ENCODE data around the gene SLC51A. TPM values are rescaled to one million over a fixed set of nuclear protein-coding genes. Genes with fewer than 3 reads are reported as not detected.

SLC51A gene
- polyA plus RNA-seq, 3 donors, result 10.3 to 10.7 (median 10.4) TPM

DNA sequence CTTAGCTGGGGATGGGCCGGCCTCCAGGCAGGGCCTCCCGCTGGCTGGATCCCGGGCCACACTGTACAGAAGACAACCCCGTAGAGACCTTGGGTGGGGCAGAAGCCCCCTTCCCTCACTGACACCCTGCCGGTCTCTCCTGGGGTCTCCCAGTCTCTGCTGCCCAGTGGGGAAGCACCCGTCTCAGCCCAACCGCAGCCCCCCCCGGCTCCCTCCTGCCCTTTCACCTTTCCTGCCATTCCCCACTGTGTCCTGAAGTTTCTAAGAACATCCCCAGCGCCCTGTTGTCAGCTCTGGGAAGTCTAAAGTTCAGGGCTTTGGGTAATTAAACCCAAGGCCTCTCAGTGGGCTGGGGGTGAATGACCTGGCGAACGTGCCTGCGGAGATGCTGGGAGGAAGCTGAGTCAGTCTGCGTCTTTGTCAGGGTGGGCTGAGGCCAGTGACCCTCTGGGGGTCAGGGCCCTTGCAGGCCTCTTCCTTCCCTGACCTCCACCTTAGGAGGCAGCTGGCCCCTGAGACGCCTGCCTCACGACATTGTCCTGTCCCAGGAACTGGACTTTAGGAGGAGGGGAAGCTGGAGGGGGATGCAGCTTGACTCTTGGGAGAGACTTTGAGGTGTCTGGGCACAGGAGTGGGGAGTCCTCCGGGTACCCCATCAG lies 1.4 kb upstream of the SLC51A start:
- DNase-seq (ENCODE audit: low read depth in 3 of 3, low spot score in 2 of 3), result no peak

DNA sequence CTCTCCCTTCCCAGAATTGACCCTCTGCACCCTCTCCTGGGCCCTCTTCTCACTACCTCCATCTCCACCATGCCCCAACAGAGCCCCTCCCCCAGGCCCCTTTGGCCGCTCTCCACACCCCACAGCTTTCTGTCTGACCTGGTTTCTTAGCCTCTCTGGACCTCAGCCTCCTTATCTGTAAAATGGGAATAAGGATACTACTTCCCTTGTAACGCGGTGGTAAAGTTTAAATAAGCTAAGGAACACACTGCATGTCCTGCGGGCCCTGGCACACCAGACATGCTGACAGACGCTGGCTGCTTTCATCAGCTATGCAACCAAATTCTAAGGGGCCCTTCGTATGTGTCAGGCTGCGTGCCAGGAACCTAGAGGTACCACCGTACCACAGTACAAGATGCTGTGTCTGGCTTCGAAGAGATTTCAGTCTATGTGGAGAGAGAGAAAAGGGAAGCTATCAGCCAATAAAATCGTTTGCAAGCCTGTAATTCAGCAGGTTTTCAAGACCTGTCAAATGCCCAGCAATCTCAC lies 777 bp upstream of the SLC51A start:
- DNase-seq (ENCODE audit: low read depth in 3 of 3, low spot score in 2 of 3), result no peak

DNA sequence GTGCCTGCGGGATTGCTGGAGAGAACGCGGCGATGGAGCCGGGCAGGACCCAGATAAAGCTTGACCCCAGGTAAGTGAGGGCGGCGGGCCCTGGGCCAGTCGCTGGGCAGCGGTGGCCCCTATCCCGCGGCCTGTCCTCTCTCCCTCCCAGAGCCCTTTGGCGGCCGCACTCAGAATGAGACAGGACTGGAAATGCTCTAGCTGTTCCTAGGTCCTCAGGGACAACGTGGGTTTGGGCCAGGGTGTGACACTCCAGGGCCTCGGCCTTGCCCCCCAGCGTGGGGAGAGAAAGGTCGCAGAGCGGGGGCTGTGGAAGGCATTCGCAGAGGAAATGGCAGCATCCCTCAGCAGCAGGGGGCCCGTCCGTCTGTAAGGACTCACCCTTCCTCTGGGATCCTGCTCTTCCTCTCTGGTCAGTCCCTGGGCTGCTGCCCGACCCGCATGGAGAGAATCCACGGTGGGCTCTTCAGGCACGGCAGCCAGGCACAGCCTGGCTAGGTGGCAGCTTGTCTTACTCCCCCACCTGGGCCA lies 412 bp downstream of the SLC51A start:
- no peak for DNase-seq (ENCODE audit: low read depth in 3 of 3, low spot score in 2 of 3)

DNA sequence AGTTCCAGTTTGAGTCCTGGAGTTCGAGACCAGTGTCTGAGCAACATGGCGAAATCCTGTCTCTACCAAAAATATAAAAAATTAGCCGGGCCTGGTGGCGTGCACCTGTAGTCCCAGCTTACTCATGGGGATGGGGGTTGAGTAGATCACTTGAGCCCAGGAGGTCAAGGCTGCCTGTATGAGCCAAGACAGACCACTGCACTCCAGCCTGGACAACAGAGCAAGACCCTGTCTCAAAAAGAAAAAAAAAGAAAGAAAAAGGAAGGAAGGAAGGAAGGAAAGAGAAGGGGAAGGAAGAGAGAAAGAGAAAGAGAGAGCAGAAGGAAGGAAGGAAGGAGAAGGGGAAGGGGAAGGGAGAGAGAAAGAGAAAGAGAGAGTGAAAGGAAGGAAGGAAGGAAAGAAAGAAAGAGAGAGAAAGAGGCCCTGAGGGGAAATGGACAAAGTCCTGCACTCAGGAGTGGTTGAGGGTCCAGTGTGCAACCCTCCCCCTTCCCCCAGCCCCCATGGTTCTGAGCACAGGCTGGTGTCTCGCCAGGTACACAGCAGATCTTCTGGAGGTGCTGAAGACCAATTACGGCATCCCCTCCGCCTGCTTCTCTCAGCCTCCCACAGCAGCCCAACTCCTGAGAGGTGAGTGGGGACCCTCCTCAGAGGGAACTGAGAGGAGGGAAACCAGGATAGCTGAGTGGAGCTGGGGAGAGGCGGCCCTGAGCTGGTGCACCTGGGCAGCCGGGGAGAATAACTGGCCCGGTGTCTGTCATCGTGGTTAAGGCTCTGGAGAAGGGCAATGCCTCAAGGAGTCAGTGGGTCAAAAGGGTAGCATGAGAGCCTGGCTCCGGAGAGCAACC lies 1.2 kb downstream of the SLC51A start:
- no peak for DNase-seq (ENCODE audit: low read depth in 3 of 3, low spot score in 2 of 3)

DNA sequence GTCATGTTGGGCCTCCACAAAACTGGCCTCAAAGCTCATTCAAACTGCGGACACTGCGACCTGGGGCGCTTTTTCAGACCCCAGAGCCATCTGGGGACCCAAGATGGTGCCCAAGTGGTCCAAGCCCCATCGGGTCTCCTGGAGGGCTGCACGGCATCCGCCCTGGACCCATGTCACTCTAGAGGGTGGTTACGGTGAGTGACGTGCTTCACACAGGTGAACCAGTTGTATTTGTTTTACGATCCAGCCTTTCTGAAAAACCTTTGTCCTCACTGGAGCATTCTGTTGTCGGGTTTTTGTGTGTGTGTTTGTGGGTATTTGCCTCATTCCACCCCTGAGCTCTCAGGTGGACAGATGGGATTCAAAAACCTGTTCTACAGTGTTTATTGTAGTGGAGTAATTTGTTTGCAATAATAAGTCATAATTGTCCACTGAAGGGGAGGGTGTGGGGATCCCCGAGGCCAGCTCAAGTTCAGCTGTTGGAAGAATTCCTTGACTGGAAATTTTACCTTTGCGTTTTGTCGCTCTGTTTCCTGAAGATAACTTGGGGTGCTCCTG lies 1.9 kb downstream of the SLC51A start:
- no peak for DNase-seq (ENCODE audit: low read depth in 3 of 3, low spot score in 2 of 3)

DNA sequence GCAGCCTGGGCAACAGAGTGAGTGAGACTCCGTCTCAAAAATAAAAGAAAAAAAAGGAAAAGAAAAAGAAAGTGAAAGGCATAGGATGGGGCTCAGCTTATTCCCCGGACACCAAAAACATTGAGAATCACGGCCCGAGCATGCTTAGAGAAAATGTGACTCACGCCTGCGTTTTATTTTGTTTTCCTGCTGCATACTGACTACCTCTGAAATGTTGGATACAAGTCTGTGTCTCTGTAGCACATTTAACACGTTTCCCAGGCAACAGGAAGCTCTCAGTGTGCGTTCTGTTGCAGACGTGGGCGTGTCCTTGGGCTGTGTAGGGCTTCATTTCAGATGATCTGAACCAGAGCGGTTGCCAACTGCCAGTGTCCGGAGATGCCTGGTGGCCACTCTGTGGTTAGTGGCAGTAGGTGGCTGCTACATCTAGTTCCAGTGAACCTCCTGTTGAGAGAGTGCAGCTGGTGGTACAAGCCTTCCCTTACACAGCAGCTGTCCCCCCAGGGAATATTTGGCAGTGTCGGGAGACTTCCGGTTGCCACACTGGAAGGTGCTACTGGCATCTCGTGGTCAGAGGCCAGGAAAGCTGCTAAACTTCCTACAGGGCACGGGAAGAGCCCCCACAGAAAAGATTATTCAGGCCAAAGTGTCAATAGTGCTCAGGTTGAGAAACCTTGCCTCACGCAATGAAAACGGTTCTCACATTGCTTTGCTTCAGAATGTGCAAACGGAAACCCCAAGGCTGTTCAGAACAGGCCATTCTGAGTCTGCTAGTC lies 3.0 kb downstream of the SLC51A start:
- no peak for DNase-seq (ENCODE audit: low read depth in 3 of 3, low spot score in 2 of 3)

DNA sequence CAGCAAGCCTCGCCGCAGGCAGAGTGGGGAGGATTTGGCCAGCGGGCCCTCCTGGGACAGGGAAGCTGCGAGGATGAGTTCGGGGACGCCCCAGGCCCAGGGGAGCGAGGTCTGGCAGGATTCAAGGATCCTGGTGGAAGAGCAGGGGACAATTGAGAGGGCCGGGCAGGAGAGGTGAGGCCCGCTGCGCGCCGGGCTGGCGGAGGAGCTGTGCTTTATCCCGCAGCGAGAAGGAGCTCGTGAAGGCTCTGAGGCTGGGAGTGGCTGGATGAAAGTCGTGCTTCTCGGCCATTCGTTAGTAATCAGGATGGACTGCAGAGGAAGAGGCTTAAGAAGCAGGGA lies 3.6 kb downstream of the SLC51A start:
- DNase-seq (ENCODE audit: low read depth in 3 of 3, low spot score in 2 of 3), result no peak

DNA sequence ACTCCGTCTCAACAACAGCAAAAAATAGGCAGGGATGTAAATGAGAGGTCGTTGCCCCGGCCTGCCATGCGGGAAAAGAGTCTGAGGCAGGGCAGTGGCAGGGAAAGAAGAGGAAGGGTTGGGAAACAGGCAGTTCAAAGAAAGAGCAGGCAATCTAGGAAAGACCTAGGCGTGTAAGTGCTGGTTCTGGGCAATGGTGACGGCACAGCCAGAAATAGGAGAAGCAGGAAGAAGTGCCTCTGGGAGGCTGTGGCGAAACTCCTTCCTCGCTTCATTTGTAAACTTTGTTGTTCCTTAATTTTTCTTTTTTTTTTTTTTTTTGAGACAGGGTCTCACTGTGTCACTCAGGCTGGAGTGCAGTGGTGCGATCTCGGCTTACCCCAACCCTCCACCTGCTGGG lies 4.3 kb downstream of the SLC51A start:
- DNase-seq (ENCODE audit: low read depth in 3 of 3, low spot score in 2 of 3), result no peak

DNA sequence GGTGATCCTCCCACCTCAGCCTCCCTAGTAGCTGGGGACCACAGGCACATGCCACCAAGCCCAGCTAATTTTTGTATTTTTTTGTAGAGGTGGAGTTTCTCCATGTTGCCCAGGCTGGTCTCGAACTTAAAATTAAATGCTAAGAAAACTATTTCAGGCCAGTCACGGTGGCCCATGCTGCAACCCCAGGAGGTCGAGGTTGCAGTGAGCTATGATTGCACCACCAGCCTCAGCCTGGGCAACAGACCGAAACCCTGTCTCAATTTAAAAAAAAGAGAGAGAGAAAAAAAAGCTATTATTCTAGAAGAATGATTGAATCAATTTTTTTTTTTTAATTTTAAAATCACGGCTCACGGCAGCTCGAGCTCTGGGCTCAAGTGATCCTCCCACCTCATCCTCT lies 4.7 kb downstream of the SLC51A start:
- DNase-seq (ENCODE audit: low read depth in 3 of 3, low spot score in 2 of 3), result no peak

DNA sequence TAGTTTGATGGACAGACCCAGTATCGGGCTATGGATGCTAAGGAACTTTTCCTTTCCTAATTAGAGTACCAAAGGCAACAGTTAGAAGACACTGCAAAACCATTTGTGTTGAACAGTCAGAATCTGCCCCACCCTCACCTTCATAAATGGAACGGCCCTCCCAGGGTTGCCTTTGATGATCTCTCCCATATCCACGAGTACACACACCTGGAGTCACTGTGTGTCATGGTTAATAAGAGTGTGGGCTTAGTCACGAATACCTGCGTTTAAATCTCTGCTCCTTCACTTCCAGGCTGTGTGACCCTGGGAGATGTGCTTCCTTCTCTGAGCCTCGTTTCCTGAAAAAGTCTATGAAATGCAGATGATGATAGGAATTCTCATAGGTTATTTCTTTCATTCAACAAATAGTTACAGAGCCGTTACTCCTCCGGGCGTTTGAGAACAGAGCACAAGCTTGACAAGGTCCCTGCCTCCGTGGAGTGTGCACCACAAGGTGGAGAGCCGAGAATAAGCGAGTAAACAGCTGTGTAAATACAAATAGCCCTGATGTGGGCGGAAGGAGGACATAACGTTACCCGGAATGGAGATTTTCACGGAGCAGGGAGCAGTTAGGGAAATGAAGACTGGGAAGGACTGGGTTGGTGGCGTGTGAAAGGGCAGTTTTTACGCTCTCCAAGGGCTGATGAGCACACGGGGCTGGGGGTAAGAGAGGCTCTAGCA lies 6.7 kb downstream of the SLC51A start:
- no peak for DNase-seq (ENCODE audit: low read depth in 3 of 3, low spot score in 2 of 3)

DNA sequence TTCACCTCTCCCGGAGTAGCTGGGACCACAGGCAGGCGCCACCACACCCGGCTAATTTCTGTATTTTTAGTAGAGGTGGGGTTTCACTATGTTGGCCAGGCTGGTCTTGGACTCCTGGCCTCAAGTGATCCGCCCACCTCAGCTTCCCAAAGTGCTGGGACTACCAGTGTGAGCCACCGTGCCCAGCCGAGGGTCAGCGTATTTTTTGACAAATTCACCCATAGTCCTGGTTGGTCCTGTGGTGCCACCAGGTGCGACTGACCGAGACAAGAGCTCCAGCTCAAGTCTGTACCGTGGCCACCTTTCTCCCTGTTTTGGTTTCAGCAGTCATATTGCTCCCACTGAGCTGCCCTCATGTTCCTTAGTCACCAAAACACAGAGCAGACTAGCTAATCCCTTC lies 8.8 kb downstream of the SLC51A start:
- DNase-seq (ENCODE audit: low read depth in 3 of 3, low spot score in 2 of 3), result no peak

DNA sequence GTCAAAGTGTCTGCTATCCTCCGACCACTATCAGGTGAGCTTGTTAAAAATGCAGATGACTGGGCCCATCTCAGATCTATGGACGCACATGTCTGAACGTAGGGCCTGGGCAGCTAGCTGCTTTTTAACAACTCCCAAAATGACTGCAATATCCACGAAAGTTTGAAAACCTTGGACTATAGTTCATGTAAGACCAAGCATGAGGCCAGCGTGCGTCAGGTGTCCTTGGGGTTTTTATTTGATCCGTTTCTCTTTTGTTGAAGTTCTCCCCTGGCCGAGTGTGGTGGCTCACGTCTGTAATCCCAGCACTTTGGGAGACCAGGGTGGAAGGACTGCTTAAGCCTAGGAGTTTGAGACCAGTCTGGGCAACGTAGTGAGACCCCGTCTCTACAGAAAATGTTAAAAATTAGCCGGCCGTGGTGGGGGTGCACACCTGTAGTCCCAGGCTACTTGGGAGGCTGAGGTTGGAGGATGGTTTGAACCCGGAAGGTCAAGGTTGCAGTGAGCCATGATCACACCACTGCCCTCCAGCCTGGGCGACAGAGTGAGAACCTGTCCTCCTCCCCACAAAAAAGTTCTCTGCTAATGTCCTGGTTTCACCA lies 9.5 kb downstream of the SLC51A start:
- no peak for DNase-seq (ENCODE audit: low read depth in 3 of 3, low spot score in 2 of 3)

DNA sequence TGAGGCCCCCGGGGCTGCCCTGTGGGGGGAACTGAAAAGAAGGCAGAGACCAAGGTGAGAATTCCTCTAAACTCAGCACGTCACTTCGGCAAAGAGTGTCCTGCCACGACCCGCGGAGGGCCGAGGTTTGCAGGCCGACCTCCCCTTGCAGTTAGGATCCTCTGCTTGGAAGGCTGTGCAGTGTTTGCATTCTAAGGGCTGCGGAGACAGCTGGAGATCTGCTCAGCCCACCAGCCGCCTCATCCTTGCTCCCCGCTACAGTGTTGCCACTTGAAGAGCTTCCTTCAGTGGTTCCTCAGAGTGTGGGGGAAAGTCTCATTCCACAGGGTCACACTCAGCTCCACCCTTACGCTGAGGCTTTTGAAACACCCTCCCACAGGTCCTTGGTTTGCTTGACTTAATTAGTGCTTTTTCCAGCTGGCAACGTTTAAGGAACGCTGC lies 10.8 kb downstream of the SLC51A start:
- no peak for DNase-seq (ENCODE audit: low read depth in 3 of 3, low spot score in 2 of 3)

DNA sequence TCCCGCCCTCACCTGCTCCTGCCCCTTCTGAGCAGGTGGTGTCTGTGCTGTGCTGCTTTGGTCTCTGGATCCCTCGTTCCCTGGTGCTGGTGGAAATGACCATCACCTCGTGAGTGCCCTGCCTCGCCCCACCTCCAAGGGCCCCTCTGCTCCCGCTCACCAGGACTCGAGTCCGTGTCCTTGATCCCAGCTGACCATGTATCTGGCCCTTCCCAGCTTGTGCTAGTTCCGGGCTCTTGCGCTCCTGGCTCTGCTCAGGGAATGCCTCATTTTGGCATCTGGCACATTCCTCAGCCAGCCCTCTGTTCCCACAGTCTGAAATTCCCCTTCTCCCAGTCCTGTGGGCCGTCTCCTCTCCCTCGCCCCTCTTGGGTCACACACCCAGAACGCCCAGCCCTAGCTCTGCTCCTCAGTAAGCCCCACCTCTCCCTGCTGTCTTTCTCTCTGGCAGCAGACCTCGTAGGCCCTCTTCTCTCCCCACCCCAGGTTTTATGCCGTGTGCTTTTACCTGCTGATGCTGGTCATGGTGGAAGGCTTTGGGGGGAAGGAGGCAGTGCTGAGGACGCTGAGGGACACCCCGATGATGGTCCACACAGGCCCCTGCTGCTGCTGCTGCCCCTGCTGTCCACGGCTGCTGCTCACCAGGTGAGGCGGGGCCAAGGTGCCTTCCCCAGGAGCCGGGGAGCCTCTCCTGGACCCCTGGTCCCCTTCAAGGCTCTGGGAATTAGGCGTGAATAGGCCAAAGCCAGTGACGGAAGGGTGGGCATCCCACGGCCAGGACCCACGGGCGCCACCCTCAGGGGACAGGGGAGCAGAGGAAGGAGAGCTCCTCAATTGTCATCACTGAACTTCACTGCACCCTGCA lies 11.5 kb downstream of the SLC51A start:
- no peak for DNase-seq (ENCODE audit: low read depth in 3 of 3, low spot score in 2 of 3)

DNA sequence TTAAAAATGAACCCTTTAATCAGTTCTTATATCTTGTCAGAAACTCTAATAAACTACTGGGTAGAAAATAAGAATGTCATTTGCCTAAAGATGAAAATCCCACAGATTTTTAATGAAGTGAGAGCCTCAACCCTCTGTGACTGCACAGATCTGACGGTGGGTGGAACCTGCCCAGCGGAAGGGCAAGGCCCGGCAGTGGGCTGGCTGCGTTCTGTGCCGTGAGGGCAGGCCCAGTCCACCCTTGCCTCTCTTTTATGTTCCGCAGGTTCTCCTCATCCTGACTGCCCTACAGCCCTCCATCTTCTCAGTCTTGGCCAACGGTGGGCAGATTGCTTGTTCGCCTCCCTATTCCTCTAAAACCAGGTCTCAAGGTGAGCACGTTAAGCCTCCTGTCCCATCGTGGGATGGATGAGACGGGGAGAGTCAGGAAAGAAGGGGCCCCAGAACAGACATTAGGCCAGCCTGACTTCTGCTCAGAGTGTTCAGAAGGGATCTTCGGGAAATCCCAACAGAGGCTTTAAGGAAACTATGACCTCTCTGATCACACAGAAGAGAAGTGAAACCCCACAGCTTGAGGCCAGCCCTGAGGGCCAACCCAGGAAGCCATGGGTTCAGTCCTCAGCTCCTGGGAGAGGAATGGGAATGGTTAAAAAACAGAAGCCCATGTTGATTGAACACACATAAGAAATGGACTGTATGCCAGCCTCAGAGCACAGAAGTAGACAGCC lies 16.0 kb downstream of the SLC51A start:
- no peak for DNase-seq (ENCODE audit: low read depth in 3 of 3, low spot score in 2 of 3)

DNA sequence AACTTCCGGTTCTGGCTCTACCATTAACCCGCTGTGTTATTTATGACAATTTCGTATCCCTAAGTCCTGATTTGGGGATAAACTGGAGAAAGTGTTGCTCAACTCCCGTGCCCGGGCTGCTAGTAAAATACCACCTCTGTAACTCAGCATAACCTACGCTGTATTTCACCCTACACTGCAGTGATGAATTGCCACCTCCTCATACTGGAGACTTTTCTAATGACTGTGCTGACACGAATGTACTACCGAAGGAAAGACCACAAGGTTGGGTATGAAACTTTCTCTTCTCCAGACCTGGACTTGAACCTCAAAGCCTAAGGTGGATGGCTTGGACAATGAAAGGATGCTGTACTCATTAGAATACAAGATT lies 16.5 kb downstream of the SLC51A start:
- no peak for DNase-seq (ENCODE audit: low read depth in 3 of 3, low spot score in 2 of 3)

DNA sequence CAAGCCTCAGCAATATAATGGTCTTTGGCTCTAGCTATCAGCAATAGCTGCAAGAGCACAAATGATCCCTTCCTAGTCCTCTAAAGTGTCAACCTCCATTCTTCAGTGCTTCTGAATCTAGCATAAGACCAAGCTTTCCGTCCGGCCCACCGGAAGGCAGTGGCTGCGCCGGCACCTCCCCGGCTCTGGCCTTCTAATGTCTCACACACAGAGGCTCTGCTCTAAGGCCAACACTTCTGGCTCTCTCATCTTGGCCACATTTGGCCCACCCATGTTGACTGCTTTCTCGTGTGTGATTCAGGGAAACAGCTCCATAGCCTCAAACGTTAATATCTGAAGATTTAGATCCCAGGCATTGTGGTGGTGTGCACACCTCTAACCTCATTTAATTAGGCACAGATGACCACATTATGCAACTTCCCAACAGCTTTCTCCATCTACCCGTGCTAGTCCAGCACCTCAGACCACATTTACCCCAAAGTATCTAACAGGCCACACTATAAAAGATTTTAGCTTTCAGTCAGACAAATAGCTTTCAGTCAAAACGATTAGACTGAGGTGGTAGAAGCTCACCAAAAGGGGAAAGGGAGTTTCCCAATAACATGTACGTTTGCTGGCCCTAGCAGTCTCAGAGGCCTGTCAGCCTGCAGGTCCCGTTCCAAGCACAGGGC lies 19.3 kb downstream of the SLC51A start:
- no peak for DNase-seq (ENCODE audit: low read depth in 3 of 3, low spot score in 2 of 3)

DNA sequence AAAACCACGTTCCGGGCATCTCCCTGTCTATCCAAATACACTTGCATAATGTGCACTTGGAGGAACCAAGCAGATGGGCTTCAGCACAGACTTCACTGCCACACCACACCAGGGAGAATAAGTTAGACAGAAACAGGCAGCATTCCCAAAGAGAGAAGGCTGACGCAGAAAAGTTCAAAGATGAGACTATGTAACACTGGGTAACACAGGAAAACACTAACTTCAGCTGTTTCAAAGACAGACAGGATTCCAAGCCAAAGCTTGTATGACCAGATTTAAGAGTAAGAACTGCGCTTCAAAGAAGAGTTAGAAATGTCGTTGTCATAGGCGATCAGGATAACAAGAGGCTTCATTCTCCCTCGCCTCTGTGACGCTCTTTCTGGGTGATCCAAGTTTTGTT lies 19.9 kb downstream of the SLC51A start:
- DNase-seq (ENCODE audit: low read depth in 3 of 3, low spot score in 2 of 3), result no peak
